ENCODE data around the gene SRPK2.
"Not testable (repeated sequence)": the region's sequence is repeated elsewhere in the genome, so short reads cannot be mapped to it uniquely, and the experiment has no call there.

Gene SRPK2

DNA sequence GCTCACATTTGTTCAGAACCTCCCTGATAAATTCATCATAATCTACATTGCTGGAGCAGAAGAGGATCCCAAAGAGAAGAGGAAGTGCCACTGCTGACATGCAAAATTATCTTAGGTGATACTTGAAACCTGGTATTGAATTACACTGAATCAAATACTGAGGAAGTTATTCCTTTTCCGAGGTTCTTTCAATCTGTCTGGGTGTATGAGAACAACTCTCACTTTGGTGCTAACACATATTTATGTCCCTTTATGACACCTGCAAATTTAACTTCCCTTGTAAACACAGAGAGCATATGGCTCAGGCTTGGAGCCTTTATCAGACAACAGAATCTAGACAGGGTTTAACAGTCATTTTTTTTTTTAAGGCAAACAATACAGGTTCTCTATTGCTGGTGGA lies 131.4 kb downstream of the SRPK2 start:
- peak in 1 of 2 experiments; percentile 17 for DNase-seq

DNA sequence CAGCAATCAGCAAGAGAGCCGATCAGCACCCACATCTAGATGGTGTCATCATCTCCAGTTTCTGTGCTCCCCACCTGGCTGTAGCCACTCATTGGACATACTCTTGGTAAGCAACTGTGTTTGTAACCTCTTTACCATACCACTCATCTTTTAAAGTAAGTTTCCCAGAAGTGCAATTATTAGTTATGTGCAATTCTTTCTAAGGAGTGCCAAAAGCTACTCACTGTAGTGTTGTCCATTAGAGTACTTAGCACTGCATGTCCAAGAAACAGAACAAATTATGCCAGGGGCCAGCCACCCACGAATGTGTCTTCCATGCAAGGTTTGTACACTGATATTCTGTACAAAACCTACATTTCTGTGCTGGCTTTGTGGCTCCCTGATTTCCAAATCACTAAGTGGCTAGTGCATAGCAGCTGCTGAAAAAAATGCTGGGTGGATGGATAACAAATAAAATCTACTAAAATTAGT lies 131.9 kb downstream of the SRPK2 start:
- no peak for DNase-seq

DNA sequence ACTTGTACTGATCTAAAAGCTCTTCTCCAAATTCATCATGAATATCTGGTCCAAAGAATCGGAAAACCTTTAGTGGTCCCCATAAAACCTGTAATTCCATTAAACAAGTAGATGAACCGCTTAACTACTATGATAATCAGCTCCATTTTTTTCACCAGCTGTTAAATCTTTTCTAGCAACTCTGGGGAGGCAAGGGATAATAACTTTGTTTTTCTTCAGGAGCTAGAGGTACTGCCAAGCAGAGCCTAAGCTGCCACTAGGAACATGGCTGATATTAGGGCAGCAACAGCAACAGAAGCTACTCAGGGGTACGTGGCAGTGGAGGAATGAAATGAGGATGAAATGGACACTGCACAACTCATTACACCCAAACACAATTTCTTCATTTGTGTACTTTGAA lies 138.0 kb downstream of the SRPK2 start:
- DNase-seq: no peak

DNA sequence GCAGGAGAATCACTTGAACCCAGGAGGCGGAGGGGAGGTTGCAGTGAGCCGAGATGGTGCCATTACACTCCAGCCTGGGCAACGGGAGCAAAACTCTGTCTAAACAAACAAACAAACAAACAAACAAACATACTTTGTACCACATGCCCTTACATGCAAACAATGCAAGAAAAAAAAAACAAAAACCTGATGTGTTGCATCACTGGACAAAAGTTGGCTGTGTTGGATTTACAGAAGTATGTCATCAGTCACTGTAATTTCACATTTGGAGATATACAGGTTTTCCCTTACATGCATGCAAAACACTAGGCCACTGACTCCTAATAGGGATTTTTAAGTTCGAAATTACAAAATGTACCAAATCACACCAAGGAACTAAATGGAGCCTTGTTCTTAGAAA lies 138.5 kb downstream of the SRPK2 start:
- DNase-seq: no peak

DNA sequence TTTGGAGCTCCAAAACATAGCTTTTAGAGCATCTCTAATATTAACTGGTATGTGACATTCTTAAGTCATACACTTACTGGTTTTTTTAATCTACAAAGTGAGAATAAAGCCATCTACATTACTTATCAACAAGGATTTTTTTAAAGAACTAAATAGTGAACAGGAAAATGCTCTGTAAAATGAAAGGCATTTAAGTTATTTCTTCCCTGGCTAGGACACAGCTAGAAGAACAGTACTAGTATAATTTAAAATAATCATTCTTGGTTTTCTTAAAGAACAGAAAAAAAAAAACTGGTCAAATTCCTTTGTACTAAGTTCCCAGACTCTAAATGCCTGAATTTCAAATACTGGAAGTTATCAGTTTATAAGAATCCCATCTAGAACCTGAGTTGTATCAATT lies 139.5 kb downstream of the SRPK2 start:
- DNase-seq: no peak

DNA sequence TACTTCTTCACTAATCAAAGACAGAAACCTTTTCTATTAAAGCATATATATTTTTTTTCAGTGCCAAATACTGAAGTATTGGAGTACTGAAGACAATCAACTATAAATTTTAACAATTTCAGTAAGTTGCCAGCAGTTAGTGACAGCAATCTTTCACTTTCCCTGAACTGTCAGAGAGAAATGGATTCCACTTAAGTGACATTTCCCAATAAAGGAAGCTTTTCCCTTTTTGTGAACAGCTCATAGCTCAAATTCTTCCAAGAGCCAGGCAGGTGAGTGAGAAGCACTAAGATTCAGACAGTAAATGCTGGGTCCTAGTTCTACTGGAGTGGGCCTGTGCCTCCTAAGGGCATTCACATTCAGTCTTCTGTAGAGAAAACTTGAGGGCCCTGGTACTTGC lies 142.0 kb downstream of the SRPK2 start:
- DNase-seq: no peak

DNA sequence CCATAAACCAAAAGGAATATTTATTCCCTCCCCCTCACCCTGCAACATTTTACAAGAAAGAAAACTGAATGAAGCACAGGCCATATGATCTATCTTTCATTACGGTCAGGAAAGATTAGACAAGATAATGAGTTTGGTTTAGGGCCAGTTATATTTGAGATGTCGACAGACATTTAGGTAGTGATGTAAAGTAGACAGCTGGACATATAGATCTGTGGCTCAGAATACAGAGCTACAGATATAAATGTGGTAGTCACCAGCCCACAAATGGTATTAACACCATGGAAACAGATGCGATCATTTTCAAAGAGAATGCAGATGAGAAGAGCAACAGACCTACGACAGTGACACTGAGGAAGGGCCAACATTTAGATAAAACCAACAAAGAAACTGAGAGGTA lies 142.5 kb downstream of the SRPK2 start:
- DNase-seq: peak in 1 of 2 experiments; percentile 18

DNA sequence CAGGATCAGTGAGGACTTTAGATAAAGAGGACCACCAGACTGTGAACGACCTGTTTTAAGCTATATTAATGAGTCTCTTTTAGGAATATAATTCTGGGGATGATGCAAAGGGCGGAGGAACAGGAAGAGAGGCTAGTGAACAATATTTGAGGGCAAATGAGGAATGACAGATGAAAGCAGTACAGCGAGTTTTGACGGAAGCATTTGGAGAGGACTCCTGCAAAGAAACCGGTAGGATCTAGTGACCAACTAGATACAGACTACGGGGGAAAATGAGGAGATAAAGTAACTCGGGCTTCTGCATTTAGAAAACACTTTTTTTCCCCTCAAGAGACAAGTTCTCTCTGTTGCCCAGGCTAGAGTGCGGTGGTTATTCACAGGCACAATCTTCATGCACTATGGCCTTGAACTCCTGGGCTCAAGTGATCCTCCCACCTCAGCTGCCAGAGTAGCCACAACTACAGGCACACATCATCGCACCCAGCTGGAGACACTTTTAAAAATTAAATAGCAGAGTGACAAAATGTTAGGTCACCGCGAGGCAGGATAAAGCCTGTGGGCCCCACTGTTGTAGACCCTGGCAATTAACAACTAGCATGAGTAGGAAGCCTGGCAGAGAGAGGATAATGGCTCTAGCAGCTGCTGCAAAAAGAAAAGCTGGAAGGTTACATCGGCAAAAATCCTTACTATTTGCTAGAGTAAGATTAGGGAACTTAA lies 143.2 kb downstream of the SRPK2 start:
- DNase-seq: no peak

DNA sequence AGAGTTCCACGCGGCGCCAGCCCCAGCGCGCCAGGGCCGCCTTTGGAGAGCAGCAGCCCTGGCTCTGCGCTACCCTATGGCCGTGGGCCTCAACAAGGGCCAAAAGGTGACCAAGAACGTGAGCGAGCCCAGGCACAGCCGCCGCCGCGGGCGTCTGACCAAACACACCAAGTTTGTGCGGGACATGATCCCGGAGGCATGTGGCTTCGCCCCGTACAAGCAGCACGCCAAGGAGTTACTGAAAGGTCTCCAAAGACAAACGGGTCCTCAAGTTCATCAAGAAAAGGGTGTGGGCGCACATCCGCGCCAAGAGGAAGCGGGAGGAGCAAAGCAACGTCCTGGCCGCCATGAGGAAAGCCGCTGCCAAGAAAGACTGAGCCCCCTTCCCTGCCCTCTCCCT lies 144.1 kb downstream of the SRPK2 start:
- DNase-seq: no peak

DNA sequence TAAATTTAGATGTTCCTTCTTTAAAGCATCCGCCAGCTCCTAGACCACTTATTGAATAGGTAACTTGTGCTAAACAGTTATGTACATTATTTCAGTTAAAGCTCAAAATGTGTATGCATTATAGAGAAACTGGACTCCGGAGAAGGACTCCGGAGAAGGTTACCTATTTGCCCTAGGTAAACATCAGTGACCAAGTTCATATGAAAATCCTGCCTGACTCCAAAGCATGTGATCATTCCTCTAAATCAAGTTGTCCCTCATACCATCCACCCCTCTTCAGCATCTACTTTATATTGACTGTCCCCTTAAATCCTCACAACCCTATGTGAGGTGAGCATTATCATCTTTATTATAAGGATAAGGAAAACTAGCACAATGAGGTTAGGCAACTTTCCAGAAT lies 147.5 kb downstream of the SRPK2 start:
- DNase-seq: no peak

DNA sequence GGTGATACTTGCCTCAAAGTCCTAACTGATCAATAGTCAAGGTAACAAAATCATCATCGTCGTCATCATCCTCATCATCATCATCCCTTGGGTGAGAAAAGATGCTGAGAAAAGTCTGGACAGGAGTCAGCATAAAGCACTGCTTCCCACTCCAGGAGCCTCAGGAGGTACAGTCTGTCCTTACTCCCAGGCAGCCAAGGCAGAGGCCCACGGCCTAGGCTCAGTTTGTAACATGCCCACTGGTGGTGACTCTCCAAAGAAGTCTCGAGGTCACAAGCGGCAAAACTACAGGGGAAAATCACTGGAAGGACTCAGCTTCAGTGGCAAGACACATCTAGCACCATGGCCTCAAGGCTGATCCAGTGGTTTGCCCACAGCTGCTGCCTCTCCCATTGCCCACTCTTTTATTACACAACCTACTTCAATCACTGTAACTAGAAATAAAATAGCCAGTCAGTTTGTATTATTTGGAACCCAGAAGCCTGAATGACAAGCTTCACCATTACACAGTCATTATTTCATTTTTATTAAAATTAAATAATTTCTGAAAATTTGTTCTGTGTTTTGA lies 150.4 kb downstream of the SRPK2 start:
- DNase-seq: no peak

DNA sequence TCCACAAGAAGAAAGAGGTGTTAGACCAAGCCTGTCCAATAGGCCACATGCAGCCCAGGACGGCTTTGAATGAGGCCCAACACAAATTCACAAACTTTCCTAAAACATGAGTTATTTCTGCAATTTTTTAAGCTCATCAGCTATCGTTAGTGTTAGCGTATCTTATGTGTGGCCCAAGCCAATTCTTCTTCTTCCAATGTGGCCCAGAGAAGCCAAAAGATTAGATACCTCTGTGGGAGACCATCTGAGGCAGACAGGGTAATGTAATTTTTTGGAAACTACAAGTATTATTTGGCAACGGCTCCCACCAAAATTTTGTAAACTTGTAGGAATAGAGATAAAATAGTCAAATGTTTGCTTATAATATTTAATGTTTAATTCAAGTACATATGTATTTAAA lies 153.8 kb downstream of the SRPK2 start:
- DNase-seq: no peak

DNA sequence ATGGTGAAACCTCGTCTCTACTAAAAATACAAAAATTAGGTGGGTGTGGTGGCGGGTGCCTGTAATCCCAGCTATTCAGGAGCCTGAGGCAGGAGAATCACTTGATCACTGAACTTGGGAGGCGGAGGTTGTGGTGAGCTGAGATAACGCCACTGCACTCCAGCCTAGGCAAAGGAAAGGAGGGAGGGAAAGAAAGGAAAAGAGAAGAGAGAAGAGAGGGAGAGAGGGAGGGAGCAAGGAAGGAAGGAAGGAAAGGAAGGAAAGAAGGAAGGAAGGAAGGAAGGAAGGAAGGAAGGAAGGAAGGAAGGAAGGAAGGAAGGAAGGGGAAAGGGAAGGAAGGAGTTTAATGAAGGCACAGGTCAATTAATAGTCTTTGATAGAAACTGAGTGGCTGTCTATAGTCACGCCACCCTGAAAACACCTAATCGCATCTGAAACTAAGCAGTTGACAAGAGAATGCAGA lies 155.9 kb downstream of the SRPK2 start:
- DNase-seq: not testable (repeated sequence)

DNA sequence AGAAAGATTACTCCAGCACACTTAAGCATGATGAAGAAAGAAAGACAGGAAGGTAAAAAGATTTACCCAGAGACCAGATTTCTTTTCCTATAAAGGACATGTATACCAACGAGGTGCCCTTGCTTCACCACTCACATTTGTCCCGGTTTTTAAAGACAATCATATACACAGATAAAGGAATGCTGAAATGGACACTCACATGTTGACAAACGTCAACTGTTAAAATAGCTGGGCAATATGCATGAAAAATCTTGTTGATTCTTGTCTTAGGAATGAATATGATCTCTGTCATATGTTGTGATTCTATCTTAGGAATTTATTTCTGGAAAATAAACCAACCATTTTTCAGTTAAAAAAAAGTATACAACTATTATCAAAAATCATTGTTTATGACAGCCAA lies 158.2 kb downstream of the SRPK2 start:
- DNase-seq: no peak

DNA sequence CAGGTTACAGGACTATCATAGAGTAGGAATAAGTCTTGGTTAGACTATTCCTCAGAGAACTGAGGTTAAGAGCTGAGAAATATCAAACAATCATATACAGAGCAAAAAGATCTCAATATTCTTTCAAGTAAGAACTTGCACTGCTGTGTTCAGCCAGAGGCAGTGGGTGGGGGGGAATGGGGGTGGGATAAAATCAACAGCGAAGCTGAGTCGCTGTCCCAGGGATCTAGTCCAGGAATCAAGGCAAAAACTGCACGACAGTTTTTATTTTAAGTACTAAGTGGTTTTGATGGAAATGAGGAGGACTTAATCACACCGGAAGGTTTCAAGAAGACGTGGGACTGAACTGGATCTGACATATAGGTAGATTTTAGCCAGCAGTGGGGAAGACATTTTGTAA lies 159.1 kb downstream of the SRPK2 start:
- no peak for DNase-seq

DNA sequence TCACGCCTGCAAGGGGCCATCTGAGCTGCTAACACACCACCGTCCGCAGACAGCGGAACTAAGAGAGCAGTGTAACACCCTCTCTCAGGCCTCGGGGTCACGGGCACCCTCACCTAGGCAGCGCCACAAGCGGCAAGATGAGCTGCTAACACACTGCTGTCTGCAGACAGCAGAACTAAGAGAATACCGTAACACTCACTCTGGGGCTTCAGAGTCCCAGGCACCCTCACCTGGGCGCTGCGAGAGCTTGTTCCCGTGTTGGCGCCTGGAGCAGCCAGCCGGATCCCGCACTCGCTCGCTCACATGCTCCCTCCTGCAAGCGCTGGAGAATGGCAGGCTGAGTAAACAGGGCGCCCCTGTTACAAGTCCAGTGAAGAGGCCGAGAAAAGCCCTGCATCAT lies 160.2 kb downstream of the SRPK2 start:
- DNase-seq: no peak

DNA sequence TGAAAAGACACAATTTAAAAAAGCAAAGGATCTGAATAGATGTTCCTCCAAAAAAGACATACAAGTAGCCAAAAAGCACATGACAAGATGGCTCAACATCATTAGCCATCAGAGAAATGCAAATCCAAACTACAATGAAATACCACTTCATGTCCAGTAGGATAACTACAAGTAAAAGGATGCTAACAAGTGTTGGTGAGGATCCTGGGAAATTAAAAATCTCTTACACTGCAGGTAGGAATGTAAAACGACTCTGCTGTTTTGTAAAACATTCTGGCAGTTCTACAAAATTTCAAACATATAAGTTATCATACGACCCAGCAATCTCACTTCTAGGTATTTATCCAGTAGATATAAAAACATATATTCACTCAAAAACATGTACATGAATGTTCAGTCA lies 161.3 kb downstream of the SRPK2 start:
- DNase-seq: no peak

DNA sequence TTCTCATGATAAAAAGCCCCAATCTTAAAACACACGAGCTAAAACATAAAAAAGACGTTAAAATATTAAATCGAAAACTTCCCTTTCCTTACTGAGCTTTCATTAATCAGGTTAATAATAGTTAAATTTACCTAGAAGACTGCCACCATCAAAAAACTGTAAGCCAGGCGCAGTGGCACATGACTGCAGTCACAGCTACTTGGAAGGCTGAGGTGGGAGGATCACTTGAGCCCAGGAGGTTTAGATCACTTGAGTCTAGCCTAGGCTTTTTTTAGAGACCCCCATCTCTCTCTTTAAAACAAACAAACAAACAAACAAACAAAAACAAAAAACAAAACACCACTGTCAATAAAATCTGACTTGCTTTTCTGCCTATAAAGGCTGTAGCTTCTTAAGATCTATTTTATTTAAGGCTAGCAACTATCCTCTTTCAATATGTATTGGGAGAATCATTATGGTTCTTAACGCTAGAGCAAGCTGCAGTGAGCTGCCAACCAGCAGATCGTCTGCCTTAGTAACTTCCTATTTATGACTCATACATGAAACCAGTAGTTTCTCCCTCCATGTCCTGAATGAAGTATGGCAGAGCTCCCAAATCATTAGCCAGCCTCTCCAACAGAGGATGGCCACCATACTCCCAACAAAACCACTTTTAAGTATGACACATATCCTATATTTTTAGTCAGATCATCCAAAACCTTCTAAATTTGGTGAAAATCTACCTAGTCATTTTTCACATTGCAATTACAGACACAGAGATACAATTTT lies 163.7 kb downstream of the SRPK2 start:
- no peak for DNase-seq

DNA sequence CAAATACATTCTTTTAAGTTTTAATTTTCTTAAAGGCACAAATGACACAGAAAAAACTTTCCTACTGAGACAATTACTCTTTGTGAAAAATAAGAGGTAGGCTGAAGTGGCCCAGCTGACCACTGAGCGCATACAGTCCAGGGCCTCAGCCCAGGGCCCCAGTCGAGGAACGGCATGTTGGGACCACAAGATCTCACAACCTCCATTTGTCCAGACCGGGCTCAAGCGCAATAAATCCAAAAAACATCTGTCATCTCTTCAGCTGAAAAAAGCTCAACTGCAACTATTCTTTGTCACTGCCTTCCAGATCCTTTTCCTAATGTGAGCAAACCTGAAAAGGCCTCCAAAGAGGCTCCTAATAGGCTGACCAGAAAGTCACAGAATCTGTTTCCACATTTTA lies 165.8 kb downstream of the SRPK2 start:
- no peak for DNase-seq

DNA sequence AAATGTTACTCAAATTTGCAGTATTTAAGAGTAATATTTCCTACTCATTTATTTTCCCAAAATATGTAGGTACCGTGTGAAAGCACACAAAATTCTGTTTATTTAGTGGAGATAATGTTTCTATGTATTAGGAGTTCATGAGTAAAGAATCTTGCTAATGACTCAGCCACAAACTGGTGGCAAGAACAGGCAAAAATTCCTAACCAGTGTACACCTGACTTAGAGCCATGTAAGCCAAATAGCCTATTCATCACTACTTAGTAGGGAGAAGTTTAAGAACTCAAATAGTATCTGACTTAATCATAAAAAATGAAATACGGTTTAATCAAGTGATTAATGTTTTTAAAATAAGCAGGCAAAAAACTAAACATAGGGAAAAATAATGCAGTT lies 169.0 kb downstream of the SRPK2 start:
- DNase-seq: no peak

DNA sequence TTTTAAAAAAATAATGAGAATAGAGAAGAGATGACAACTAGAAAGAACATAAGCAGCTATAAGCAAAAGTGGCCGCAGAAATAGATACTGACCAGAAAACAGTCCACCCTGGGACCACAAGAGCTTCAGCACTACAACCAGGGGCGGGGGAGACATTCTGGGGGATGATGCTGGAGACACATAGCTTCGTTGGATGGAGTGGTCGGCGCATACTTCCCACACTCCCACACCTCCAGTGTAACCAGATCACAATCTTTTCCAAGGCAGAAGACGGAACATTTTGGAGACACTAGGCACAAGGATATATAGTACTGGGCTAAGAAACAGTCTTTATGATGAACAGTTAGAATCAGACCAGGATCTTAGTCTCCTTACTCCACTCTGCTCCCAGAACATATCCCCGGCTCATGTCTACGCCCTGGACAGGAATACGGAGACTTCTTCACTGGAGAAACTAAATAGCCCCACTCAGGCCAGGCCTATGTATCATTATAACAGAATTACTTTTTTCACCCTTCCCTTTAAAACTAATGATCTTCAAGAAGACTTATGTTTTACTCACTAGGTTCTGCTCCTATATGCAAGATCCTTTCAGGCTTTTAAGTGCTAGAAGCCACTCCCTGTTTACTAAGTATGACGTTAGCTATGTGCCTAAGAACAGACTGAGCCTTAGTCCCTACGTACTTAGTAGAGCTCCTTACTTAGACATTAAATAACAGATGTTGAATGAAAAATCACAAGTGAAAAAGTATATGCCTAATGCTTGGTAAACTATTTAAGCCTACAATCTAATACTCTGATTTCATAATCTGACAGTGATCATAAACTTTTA lies 169.6 kb downstream of the SRPK2 start:
- no peak for DNase-seq

DNA sequence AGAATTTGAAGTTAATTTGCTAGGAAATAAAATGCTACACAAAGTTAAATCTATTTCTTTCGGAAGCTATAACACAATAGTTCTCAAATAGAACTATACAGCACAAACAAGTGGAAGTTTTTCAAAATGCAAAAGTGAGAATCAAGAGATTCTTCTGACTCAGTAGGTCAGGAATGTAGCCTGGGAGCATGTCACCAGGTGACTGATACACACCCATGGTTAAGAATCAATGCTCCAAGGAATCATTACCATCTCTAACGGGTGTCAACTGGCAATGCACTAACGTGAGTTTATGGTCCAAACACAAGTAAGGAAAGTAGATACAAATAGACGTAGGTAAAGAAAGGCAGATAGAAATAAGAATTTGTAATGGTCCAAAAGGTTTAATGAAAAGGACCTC lies 170.5 kb downstream of the SRPK2 start:
- DNase-seq: no peak

DNA sequence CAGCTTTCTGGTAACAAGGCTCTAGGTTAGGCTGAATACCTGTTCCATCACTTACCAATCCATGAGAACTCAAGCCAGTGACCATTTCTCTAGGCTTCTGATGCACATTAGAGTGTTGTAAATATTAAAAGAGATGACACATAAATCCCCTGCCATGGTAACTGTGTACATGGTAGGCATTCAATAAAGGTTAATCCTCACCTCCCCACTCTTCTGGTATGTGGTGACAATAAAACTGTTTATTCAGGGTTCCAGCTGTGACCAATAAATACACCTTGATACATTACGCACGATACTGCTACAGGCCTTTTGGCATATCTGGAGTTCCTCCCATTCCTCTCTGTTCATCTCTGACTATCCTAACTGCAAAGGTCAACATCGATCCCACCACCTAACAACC lies 171.9 kb downstream of the SRPK2 start:
- no peak for DNase-seq
